Activated CD8-positive, alpha-beta memory T cell treated with anti-CD3 and anti-CD28 coated beads, Interleukin-2, amount 50 U/mL, for 4 hours (primary cell): ENCODE data around the gene ASCL4.
"Not testable (repeated sequence)": the region's sequence is repeated elsewhere in the genome, so short reads cannot be mapped to it uniquely, and the experiment has no call there.

Experiments
- DNase-seq: peaks from one replicate; pipeline ENCODE4 v3.0.0-alpha.2; 2020

ASCL4 gene, protein sequence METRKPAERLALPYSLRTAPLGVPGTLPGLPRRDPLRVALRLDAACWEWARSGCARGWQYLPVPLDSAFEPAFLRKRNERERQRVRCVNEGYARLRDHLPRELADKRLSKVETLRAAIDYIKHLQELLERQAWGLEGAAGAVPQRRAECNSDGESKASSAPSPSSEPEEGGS

DNA sequence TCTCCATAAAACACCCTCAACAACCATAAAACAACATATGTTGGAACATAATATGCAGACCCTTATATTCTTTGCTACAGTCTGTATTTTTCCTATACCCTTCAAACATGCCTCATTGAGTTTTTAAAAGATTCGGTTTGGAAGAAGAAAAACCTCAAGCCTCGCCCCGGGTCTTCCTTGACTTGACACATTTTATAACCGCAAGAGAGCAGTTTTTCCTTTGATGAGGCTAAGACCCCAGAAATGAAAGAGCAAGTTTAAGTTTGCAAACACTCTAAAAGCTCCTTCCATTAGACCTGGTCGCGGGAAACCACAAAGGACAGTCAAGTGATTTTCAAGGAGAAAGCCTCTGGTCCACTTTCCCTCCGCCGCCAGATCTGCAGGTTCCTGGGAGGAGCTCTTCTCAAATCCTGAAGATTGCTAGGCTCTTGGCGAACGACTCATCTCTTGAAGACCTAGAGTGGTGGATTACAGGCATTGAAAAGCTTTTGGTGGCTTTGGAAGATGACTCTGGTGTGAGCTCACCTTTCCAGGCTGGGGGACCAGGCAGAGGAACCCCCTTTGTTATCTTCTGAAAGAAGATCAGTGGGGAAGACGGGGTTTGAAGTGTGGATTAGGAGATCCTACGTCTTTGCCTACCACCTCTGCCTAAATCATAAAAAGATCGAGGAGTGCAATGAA lies at the start of gene ASCL4:
TSS of gene ASCL4 (plus strand) at position 356 of the 681 bp plus-strand sequence. CDS start 515 bp downstream, outside the sequence.
- DNase-seq = no peak

DNA sequence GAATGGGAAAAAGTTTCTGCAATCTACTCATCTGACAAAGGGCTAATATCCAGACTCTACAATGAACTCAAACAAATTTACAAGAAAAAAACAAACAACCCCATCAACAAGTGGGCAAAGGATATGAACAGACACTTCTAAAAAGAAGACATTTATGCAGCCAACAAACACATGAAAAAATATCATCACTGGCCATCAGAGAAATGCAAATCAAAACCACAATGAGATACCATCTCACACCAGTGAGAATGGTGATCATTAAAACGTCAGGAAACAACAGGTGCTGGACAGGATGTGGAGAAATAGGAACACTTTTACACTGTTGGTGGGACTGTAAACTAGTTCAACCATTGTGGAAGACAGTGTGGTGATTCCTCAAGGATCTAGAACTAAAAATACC lies 47.2 kb upstream of the ASCL4 start:
- not testable (repeated sequence) for DNase-seq

- DNase-seq = not testable (repeated sequence)
Measured at GRCh38 chr12:107727742-107728141, 46.8 kb upstream of the ASCL4 start.

DNA sequence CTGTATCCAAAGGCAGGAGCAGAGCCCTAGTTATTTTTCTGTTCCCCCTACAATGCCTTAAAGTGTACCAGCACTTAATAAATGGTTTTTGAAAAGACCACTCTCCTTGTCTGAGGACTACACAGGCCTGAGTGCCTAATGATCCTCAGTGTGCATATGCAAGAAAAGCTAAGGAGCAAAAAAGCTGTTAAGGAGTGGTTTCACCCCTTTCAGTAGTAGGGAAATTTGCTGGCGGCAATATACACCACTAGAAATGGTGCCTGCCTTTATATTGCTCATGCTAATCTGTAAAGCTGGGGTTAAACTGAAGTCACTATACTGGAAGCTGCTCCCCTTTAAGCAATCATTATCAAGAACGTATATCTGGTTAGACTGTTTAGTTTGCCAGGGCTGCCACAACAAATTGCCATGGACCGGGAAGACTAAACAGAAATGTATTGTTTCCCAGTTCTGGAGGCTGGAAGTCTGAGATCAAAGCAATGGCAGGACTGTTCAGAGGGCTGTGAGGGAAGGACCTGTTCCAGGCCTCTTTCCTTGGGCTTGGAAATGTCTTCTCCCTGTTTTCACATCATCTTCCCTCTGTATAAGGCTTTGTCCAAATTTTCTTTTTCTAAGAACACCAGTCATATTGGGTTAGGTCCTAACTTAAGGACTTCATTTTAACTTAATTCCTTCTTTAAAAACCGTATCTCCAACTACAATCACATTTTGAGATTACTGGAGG lies 43.7 kb upstream of the ASCL4 start:
- DNase-seq = no peak

GRCh38 chr12:107731366-107731765 lies 43.1 kb upstream of the ASCL4 start:
- DNase-seq = no peak

DNA sequence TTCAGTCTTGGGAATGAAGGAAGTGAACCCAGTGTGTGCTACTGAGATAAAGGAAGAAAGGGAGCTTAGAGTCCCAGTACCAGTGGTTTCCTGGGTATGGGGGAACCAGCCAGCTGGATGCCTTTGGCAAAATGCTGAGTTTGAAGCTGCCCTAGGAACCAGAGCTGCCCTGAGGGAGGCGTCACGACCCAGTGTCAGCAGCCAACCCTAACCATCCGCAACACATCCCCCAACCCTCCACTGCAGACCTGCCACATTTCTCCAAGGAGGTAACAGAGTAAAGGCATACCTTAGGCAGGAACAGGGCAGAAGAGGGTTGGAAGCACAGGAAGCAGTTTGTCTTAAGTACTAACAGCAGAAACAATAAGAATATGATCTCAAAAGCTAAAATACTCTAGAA lies 42.1 kb upstream of the ASCL4 start:
- DNase-seq = no peak

- DNase-seq = no peak
Measured at GRCh38 chr12:107734139-107734538, 40.4 kb upstream of the ASCL4 start.

- no peak for DNase-seq
Measured at GRCh38 chr12:107735763-107736162, 38.7 kb upstream of the ASCL4 start.

DNA sequence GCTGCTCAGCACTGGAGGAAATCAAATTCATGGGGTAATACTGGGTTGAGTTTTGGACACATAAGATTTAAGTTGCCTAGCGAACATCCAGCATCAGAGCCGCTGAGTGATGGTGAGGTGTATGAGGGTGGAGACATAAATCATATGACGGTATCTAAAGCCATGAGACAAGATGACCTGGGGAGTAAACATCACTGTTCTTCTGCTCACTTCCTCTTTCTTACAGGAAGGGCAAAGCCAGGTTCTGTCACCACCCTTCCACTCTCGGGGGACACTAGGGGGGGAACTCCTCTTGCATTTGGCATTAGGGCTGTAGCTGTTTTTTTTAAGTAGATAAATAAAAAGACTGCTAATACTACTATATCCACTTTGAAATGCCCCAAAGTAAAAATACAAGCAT lies 37.6 kb upstream of the ASCL4 start:
- no peak for DNase-seq

GRCh38 chr12:107748472-107748871 lies 26.0 kb upstream of the ASCL4 start:
- DNase-seq = no peak

DNA sequence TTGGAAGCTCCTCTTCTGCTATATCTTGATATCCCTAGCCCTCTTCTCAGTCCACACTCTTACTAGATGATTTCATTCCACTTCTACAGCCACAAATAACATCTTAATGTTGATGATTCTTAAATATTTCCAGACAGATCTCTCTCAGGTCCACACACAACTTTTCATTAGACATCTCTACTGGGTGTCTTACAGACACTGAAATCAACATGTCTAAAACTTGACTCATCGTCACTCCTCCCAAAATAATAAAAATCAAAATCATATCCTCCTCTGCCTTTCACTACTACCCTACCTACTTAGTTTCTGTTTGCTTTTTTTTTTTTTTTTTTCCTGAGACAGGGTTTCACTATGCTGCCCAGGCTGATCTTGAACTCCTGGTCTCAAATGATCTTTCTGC lies 25.4 kb upstream of the ASCL4 start:
- no peak for DNase-seq

GRCh38 chr12:107759410-107759809 lies 15.1 kb upstream of the ASCL4 start:
- peak; percentile 17 for DNase-seq

DNA sequence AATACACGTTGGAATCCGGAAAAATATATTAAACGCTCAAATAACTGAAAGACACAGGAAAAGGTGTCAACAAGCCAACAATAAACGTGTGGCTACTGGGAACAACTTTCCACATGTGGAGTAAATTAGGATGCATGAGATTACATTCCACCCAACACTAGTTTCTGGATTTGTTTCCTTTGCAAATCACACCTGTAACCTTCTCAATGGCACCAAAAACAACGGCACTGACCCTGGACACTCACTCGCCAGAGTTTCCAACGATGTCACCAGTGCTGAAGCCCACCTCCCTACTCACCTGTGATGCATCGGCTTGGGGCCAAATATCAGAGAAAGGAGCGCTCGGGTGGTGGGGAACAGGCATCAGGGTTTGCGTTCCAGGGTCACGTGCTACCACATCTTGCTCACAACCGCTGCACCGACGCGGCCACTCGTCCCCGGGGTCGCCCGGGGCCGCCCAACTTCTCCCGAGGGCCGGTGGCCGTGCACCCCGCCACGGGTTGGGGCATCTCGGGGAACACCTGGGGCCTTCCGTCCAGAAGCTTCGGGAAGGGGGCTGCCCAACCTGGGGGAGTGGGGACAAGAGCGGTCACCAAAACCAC lies 14.2 kb upstream of the ASCL4 start:
- peak; percentile 24 for DNase-seq

- peak; percentile 87 for DNase-seq
Measured at GRCh38 chr12:107760809-107761501, 13.5 kb upstream of the ASCL4 start, which contains the start of gene PRDM4. Gene PRDM4 (minus strand): TSS chr12:107761137. CDS start chr12:107760515, 622 bp downstream.

DNA sequence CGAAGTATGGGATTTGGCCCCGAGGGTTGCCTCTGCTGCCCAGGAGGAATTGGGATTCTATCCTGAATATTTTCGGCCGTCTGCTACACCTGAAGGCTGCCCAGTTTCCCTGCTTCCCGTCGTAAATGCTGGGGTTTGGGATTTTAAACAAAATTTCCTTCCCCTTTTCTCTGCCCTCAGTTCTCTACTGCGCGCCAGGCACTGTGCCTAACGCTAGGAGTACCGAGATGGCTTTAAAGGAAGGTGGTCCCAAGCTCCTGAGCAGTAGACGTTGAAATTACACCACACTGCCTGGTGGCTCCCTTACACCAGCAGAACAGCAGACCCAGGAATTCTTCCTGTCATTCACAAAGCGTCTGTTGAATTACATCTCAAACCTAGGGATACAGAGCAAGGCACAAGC lies 13.0 kb upstream of the ASCL4 start:
- no peak for DNase-seq

GRCh38 chr12:107762874-107763273 lies 11.6 kb upstream of the ASCL4 start:
- DNase-seq = no peak

- DNase-seq = no peak
Measured at GRCh38 chr12:107764626-107765025, 9.9 kb upstream of the ASCL4 start.

DNA sequence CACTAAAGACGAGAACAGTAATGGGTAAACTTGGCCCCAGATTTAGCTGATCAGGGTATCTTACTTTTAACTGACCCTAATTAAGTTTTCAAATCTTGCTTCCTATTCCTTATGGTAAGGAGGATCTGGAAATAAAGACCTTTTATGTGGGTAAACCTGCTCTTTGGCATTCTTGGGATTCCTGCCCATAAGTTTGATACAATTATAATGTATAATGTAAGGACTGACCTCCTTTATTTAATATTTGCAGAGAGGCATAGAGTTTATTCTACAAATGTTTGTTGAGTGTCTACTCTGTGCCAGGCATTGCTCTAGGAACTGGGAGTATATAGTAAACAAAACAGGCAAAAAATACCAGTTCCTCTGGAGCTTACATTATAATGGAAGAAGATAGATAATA lies 9.2 kb upstream of the ASCL4 start:
- no peak for DNase-seq

DNA sequence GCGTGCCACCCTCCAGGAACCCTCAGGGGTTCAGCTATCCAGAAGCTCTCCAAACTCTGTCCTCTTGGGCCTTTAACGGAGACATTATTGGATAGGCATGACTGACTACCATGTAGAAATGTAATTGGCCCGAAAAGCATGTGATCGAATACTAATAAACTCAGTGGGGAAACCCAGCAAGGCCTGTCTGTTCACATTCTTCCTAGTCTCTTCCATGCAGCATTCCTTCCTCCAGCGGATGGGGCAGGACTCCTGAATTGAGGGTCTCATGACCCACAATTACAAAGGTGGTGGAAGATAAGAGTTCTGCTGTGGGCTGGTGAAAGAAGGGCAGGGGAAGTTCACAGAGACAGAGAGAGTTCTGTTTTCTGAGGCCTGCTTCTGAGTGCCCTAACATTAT lies 7.0 kb upstream of the ASCL4 start:
- no peak for DNase-seq

DNA sequence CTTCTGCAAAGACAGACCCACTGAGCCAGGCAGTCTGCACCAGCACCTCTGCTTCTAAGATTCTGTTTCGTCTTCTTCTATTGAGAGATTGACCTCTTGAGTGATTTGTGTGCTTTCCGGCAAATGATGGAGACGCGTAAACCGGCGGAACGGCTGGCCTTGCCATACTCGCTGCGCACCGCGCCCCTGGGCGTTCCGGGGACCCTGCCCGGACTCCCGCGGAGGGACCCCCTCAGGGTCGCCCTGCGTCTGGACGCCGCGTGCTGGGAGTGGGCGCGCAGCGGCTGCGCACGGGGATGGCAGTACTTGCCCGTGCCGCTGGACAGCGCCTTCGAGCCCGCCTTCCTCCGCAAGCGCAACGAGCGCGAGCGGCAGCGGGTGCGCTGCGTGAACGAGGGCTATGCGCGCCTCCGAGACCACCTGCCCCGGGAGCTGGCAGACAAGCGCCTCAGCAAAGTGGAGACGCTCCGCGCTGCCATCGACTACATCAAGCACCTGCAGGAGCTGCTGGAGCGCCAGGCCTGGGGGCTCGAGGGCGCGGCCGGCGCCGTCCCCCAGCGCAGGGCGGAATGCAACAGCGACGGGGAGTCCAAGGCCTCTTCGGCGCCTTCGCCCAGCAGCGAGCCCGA lies 703 bp downstream of the ASCL4 start:
- DNase-seq = no peak

GRCh38 chr12:107776171-107776570 lies 1.7 kb downstream of the ASCL4 start:
- no peak for DNase-seq

DNA sequence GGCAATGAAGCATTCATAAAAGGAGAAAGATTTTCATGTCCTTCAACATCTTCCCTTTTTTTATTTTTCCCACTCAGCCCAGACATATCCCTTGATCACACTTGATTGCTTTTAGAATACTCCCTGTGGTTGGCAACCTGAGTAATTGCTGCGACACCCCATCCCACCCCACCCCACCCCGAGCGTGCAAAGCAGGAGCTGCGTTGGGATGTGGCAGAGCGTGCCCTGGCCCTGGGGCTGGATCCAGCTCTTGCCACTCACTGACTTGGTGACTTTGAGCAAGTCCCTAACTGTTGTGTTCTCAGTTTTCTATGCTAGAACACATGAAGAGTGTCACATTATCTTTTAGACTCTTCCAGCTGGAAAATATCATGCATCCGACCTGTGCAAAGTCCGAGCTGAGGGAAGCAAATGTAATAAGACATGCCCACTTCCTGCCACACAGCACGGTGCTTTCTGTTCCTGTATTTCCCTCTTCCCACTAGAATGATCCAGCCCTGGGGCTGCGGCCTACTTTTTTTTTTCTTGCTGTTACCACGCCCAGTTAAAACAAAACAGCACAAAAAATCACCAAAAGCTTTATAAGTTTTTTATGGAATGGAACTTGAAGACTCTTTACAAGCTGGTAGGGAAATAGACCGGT lies 4.0 kb downstream of the ASCL4 start:
- no peak for DNase-seq
